GM23338 (cell line): ENCODE results near the gene PDGFRB. TPM values are rescaled to one million over a fixed set of nuclear protein-coding genes. Genes with fewer than 3 reads are reported as not detected.

Experiments used
- ATAC-seq: fragments of 200-7000 bp; cut with Tn5 transposase; 3 replicates; pipeline ENCODE4 v1.9.1; 2020
- DNase-seq: peaks from one replicate; pipeline ENCODE4 v3.0.0-alpha.2; 2015; ENCODE audit warnings: low spot score
- H2AFZ ChIP-seq: fragments of 200-600 bp; sonication (generic); 2 replicates; pipeline ENCODE4 v1.8.0; 2016; ENCODE audit warnings: antibody characterized with exemption, mild to moderate bottlenecking, moderate library complexity
- H3F3A ChIP-seq: fragments of 200-600 bp; sonication (generic); replicated peaks from 2 replicates; pipeline ENCODE4 v1.8.0; 2017; ENCODE audit warnings: antibody characterized with exemption, mixed run types, low read depth
- H3K27ac ChIP-seq: fragments of 200-600 bp; sonication (generic); 2 replicates; pipeline ENCODE4 v1.6.1; 2016; ENCODE audit warnings: low read depth
- H3K27me3 ChIP-seq: fragments of 200-600 bp; sonication (generic); 2 replicates; pipeline ENCODE4 v1.8.0; 2016; ENCODE audit warnings: mild to moderate bottlenecking, mixed run types, moderate library complexity; ENCODE audit not compliant: insufficient read depth
- H3K36me3 ChIP-seq: fragments of 200-600 bp; sonication (generic); 2 replicates; pipeline ENCODE4 v1.8.0; 2016; ENCODE audit warnings: mild to moderate bottlenecking; ENCODE audit not compliant: insufficient read depth
- H3K4me1 ChIP-seq: fragments of 200-600 bp; sonication (generic); 2 replicates; pipeline ENCODE4 v1.8.0; 2016; ENCODE audit warnings: mild to moderate bottlenecking, moderate library complexity; ENCODE audit not compliant: insufficient read depth
- H3K4me2 ChIP-seq: fragments of 200-600 bp; sonication (generic); 2 replicates; pipeline ENCODE4 v1.7.1; 2017; ENCODE audit warnings: mixed run types
- H3K4me3 ChIP-seq: fragments of 200-600 bp; sonication (generic); 2 replicates; pipeline ENCODE4 v1.6.1; 2016; ENCODE audit warnings: mixed run types
- H3K79me2 ChIP-seq: fragments of 200-600 bp; sonication (generic); replicated peaks from 2 replicates; pipeline ENCODE4 v1.8.0; 2017; ENCODE audit warnings: mild to moderate bottlenecking; ENCODE audit not compliant: insufficient read depth
- H3K9me2 ChIP-seq: fragments of 200-600 bp; sonication (generic); 2 replicates; pipeline ENCODE4 v1.8.0; 2017; ENCODE audit not compliant: insufficient read depth
- H4K20me1 ChIP-seq: fragments of 200-600 bp; sonication (generic); replicated peaks from 2 replicates; pipeline ENCODE4 v1.8.0; 2017; ENCODE audit warnings: mild to moderate bottlenecking; ENCODE audit not compliant: insufficient read depth
- H3K27ac Mint-ChIP-seq: 2 replicates; pipeline ENCODE4 v1.8.0; 2020; ENCODE audit warnings: inconsistent platforms, mild to moderate bottlenecking, moderate library complexity, mixed read lengths
- H3K27me3 Mint-ChIP-seq: 3 replicates; pipeline ENCODE4 v1.8.0; 2022; ENCODE audit warnings: low read depth, mild to moderate bottlenecking, moderate library complexity, mixed read lengths, inconsistent platforms; ENCODE audit not compliant: insufficient read depth, poor library complexity
- H3K36me3 Mint-ChIP-seq: 3 replicates; pipeline ENCODE4 v1.8.0; 2021; ENCODE audit warnings: low read depth, mild to moderate bottlenecking, inconsistent platforms, moderate library complexity, mixed read lengths
- H3K4me1 Mint-ChIP-seq: 3 replicates; pipeline ENCODE4 v1.8.0; 2020; ENCODE audit warnings: mild to moderate bottlenecking, inconsistent platforms, mixed read lengths
- H3K4me3 Mint-ChIP-seq: 3 replicates; pipeline ENCODE4 v1.8.0; 2021; ENCODE audit warnings: moderate library complexity, mild to moderate bottlenecking, inconsistent platforms, mixed read lengths
- H3K9me3 Mint-ChIP-seq: 3 replicates; pipeline ENCODE4 v1.8.0; 2020; ENCODE audit warnings: moderate library complexity, mild to moderate bottlenecking, inconsistent platforms, mixed read lengths
- CREB1 ChIP-seq: fragments of 250-450 bp; sonication (Bioruptor Pico); IDR thresholded peaks from 2 replicates; pipeline ENCODE4 v1.5.0; 2020; ENCODE audit warnings: low read depth, mild to moderate bottlenecking, moderate library complexity
- CTCF ChIP-seq, 2 experiments: fragments of 200-600 bp in 1 of 2; sonication (generic) in 1 of 2; conservative IDR thresholded peaks; 2 replicates each; pipeline versions ENCODE4 v1.5.1 to v1.6.1; 2016 to 2017; ENCODE audit warnings: antibody characterized with exemption in 2 of 2, low read depth in 2 of 2, mild to moderate bottlenecking in 2 of 2, moderate library complexity in 1 of 2
- ETS1 ChIP-seq: IDR thresholded peaks from 2 replicates; pipeline ENCODE4 v1.6.1; 2016; ENCODE audit warnings: antibody characterized with exemption
- EZH2 ChIP-seq: fragments of 200-600 bp; sonication (generic); IDR thresholded peaks from one replicate; pipeline ENCODE4 v1.8.0; 2017; ENCODE audit warnings: antibody characterized with exemption, mild to moderate bottlenecking, low read depth; ENCODE audit not compliant: unreplicated experiment
- EZH2phosphoT487 ChIP-seq: fragments of 200-600 bp; sonication (generic); IDR thresholded peaks from one replicate; pipeline ENCODE4 v1.8.1; 2018; ENCODE audit warnings: antibody characterized with exemption; ENCODE audit not compliant: unreplicated experiment
- JUNB ChIP-seq: IDR thresholded peaks from one replicate; pipeline ENCODE4 v1.6.1; 2016; ENCODE audit warnings: antibody characterized with exemption; ENCODE audit not compliant: unreplicated experiment
- NANOG ChIP-seq: IDR thresholded peaks from 2 replicates; pipeline ENCODE4 v1.6.1; 2016; ENCODE audit warnings: antibody characterized with exemption, borderline replicate concordance
- POLR2AphosphoS5 ChIP-seq: IDR thresholded peaks from 2 replicates; pipeline ENCODE4 v1.6.1; 2016; ENCODE audit warnings: antibody characterized with exemption, low read depth
- REST ChIP-seq: IDR thresholded peaks from one replicate; pipeline ENCODE4 v1.6.1; 2018; ENCODE audit warnings: antibody characterized with exemption; ENCODE audit not compliant: unreplicated experiment
- STAT1 ChIP-seq: IDR thresholded peaks from one replicate; pipeline ENCODE4 v1.6.1; 2016; ENCODE audit warnings: antibody characterized with exemption; ENCODE audit not compliant: unreplicated experiment
- ZNF114 ChIP-seq: fragments of 250-450 bp; sonication (Bioruptor Pico); IDR thresholded peaks from 2 replicates; pipeline ENCODE4 v1.5.0; 2020; ENCODE audit warnings: mild to moderate bottlenecking, moderate library complexity
- ZNF331 ChIP-seq: fragments of 250-450 bp; sonication (Bioruptor Pico); IDR thresholded peaks from 2 replicates; pipeline ENCODE4 v1.5.0; 2020; ENCODE audit warnings: low read depth, mild to moderate bottlenecking, moderate library complexity
- ZNF462 ChIP-seq: fragments of 250-450 bp; sonication (Bioruptor Pico); IDR thresholded peaks from 2 replicates; pipeline ENCODE4 v1.5.0; 2020; ENCODE audit warnings: mild to moderate bottlenecking, moderate library complexity
- polyA plus RNA-seq: library from polyadenylated mRNA; unstranded; fragments of >200 nt; fragmentation: Nextera tagmentation; extraction: Ambion mirVana; gene quantifications from 2 replicates; pipeline ENCODE4 v1.2.1, GENCODE V29; 2016
- total RNA-seq: library from RNA; depleted of rRNA; stranded (reverse); fragments of >200 nt; shearing (Covaris generic); gene quantifications from 2 replicates; pipeline ENCODE4 v1.2.3, GENCODE V29; 2014

The PDGFRB gene
- total and polyA plus RNA-seq, 2 experiments from 2014 or later, result 4.5 to 11.3 TPM

GRCh38 chr5:150066901-150067396 lies 88.7 kb downstream of the PDGFRB start:
- no peak overlapping the region for H2AFZ ChIP-seq
- no peak for ATAC-seq
- no peaks in the 10 kb centered on the region for H3K27me3 ChIP-seq
- no peak overlapping the region for H3K4me3 ChIP-seq
- no peaks in the 10 kb centered on the region for H3F3A ChIP-seq
- H3K36me3 ChIP-seq, result no peaks in the 10 kb centered on the region
- Mint-ChIP-seq H3K27me3 (peaks cover 9% of the 10 kb centered on the region), H3K4me1 (peaks cover 2% of the 10 kb centered on the region; the same call in 1 of the 3 replicates), H3K36me3 (no peaks in the 10 kb centered on the region), H3K4me3 (no peak overlapping the region), H3K9me3 (no peaks in the 10 kb centered on the region), H3K27ac (no peak overlapping the region)
- DNase-seq, result no peak
- no peak overlapping the region for H3K4me2 ChIP-seq
- H3K27ac ChIP-seq, result no peak overlapping the region
- H3K4me1 ChIP-seq, result no peaks in the 10 kb centered on the region
- H3K79me2 ChIP-seq, result no peaks in the 10 kb centered on the region
- no peaks in the 10 kb centered on the region for H4K20me1 ChIP-seq
- H3K9me2 ChIP-seq, result no peaks in the 10 kb centered on the region
- no peak for TF ChIP-seq REST
- no peak for TF ChIP-seq ETS1
- TF ChIP-seq ZNF114 (CRISPR knock-in tag), result no peak
- no peak for TF ChIP-seq POLR2AphosphoS5
- TF ChIP-seq ZNF462 (CRISPR knock-in tag), result no peak
- no peak for TF ChIP-seq CTCF (conservative IDR thresholded peaks at IDR 0.05; ENCODE audit: low read depth in 2 of 2)
- TF ChIP-seq NANOG, result no peak
- no peak for TF ChIP-seq CREB1 (CRISPR knock-in tag)
- TF ChIP-seq ZNF331 (CRISPR knock-in tag), result no peak
- no peak for TF ChIP-seq STAT1
- no peak for TF ChIP-seq EZH2
- TF ChIP-seq EZH2phosphoT487, result no peak
- no peak for TF ChIP-seq JUNB
